Measurements from ENCODE around the gene PSMD2. TPM values are rescaled to one million over a fixed set of nuclear protein-coding genes. Genes with fewer than 3 reads are reported as not detected.

Gene PSMD2
- 189 and 548 TPM in 2 replicates for total RNA-seq

GRCh38 chr3:184298759-184299487 is at the start of gene PSMD2:
TSS of gene PSMD2 (plus strand) at chr3:184299241. CDS start at chr3:184299267, 26 bp downstream.

GRCh38 chr3:184249412-184250166 is 49.5 kb upstream of the PSMD2 start, which contains the start of gene EEF1AKMT4:
TSS of gene EEF1AKMT4 (plus strand) at chr3:184249672. CDS start at chr3:184249695, 23 bp downstream.

DNA sequence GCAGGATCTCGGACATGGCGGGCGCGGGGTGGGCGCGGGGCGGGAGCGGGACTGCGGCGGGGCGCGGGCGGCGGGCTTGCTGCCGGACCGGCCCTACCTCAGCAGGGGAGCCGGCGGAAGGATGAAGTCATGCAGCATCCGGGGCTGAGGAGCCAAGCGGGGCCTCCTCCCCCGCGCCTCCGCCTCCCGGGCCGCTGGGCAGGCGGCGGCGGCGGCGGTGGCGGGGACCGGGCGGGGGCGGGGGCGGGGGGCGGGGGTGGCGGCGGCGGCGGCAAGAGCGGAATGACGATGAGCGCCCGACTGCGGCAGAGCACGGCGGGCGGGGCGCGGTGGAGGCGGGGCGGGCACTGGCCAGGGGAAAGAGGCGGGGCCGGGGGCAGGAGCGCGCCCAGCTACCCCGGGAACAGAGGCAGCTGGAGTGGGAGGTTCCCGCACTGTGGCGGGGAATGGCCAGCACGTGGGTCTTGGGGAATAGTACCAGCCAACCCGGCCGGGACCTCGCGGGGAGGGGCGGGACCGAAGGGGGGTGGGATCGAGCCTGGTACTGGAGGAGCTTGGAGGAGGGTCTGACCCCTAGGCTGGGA is 37.7 kb upstream of the PSMD2 start, which contains the start of gene CAMK2N2:
Gene CAMK2N2, minus strand, starts transcription at position 284 of the 584 bp plus-strand sequence. Its CDS starts 268 bp downstream, at position 16.

DNA sequence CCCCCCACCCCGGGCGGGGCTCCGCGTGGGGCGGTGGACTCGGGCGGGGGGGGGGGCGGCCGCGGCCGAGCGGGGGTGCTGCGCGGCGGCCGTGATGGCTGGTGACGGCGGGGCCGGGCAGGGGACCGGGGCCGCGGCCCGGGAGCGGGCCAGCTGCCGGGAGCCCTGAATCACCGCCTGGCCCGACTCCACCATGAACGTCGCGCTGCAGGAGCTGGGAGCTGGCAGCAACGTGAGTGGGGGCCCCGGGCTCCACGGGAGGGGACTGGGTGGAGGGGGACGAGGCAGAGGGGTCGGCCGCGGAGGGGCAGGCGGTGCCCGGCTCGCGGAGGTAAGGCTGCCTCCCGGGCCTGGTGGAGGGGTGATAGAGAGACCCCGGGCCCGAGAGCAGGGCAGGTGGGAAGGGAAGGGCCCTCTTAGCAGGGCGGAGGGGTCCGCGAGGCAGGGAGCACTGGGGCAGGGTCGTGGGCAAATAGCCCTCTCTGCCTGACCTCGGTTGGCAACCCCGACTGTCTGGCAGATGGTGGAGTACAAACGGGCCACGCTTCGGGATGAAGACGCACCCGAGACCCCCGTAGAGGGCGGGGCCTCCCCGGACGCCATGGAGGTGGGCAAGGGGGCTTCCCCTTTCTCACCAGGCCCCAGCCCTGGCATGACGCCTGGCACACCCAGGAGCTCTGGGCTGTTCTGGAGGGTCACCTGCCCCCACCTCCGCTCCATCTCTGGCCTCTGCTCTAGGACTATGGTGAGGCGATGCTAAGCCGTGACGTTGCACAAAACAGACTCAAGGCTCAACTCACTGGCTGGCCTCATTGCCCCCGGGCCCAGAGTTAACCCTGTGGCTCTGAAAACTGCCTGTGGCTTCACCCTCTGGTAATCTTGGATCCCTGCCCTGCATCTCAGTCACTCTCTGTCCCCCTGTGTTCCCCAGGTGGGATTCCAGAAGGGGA is 22.8 kb upstream of the PSMD2 start, which contains the start of gene ECE2:
Gene ECE2, plus strand, starts transcription at position 62 of the 950 bp plus-strand sequence. Its CDS starts 132 bp downstream, at position 194.

GRCh38 chr3:184314363-184314699 is 15.3 kb downstream of the PSMD2 start, which contains the start of gene EIF4G1:
TSS of gene EIF4G1 (plus strand) at chr3:184314606. CDS start at chr3:184315797, 1,191 bp downstream.

GRCh38 chr3:184337399-184337714 is 38.3 kb downstream of the PSMD2 start, which contains the start of gene FAM131A:
TSS of gene FAM131A (plus strand) at chr3:184337600. CDS start at chr3:184337631, 31 bp downstream.

Other genes starting within 250 kb of the PSMD2 start
- not detected in 2 replicates for gene HTR3C, start 246.2 kb upstream of the PSMD2 start, total RNA-seq
- not detected in 2 replicates for gene HTR3E, start 202.2 kb upstream of the PSMD2 start, total RNA-seq
- gene EIF2B5, start 163.9 kb upstream of the PSMD2 start, total RNA-seq = 30.0 and 30.5 TPM in 2 replicates
- gene DVL3, start 143.9 kb upstream of the PSMD2 start, total RNA-seq = 34.3 and 63.8 TPM in 2 replicates
- gene AP2M1, start 124.4 kb upstream of the PSMD2 start, total RNA-seq = 351 and 478 TPM in 2 replicates
- gene ABCF3, start 113.0 kb upstream of the PSMD2 start, total RNA-seq = 41.2 and 43.2 TPM in 2 replicates
- not detected in 2 replicates for gene VWA5B2, start 69.7 kb upstream of the PSMD2 start, total RNA-seq
- gene ALG3, start 50.3 kb upstream of the PSMD2 start, total RNA-seq = 66.1 and 94.1 TPM in 2 replicates
- 5.7 and 8.1 TPM in 2 replicates for gene EEF1AKMT4, start 49.6 kb upstream of the PSMD2 start, total RNA-seq
- gene CAMK2N2, start 37.7 kb upstream of the PSMD2 start, total RNA-seq = 0.39 TPM in 1 of 2 replicates, not detected in the other
- gene ECE2, start 23.2 kb upstream of the PSMD2 start, total RNA-seq = not detected in 2 replicates
- gene EIF4G1, start 15.4 kb downstream of the PSMD2 start, total RNA-seq = 242 and 310 TPM in 2 replicates
- 17.3 and 35.3 TPM in 2 replicates for gene FAM131A, start 38.4 kb downstream of the PSMD2 start, total RNA-seq
- 1.7 and 6.5 TPM in 2 replicates for gene CLCN2, start 62.4 kb downstream of the PSMD2 start, total RNA-seq
- gene POLR2H, start 62.5 kb downstream of the PSMD2 start, total RNA-seq = 75.5 and 110 TPM in 2 replicates
- gene THPO, start 79.0 kb downstream of the PSMD2 start, total RNA-seq = 0.39 and 0.56 TPM in 2 replicates
- 0.52 and 18.3 TPM in 2 replicates for gene CHRD, start 80.8 kb downstream of the PSMD2 start, total RNA-seq

Data from epithelial cell of alveolus of lung (primary cell).